ENCODE measurements around the gene LMBRD1.
A peak's percentile ranks its signal among the peaks of the same experiment; 100 is the strongest.

LMBRD1 gene

DNA sequence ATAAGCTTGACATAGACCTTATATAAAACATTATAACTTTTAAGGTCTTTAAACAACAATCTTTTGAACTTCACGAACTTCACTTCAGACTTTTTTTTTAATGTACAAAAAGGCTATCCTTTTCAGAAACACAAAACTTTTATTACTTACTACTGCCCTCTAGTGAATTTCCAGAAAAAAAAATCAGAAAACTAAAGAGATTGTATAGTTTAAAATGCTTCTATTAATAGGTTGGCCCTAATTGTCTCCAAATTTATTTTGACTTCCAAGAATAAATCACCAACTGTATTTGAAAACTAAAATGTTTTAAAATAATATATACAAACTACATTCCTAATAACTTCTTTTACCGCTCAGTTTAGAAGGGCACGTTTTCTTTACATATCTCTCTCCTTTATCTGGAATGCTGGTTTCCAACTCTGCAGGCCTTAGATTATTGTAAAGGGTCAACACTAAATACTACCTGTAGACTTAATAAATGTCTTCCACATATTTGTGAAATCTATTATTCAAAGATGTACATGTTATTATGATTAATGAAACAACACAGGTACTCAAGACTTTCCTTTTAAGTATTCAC lies 66.8 kb downstream of the LMBRD1 start:
- H3K27me3 ChIP-seq (ENCODE audit: control insufficient read depth, low read length), result no peaks in the 10 kb centered on the region
- H3F3A ChIP-seq (ENCODE audit: control insufficient read depth, insufficient read depth), result peaks cover 8% of the 10 kb centered on the region; the same call in 1 of the 2 replicates
- no peaks in the 10 kb centered on the region for H3K79me2 ChIP-seq (ENCODE audit: control insufficient read depth, low read length)
- H3K4me2 ChIP-seq (ENCODE audit: low read length), result no peak overlapping the region
- H3K36me3 ChIP-seq (ENCODE audit: control insufficient read depth, low read length), result peaks cover 7% of the 10 kb centered on the region; the same call in 1 of the 2 replicates
- no peaks in the 10 kb centered on the region; the same call in 1 of the 2 replicates for H3K9me3 ChIP-seq (ENCODE audit: control insufficient read depth, insufficient read depth, low read length)
- no peaks in the 10 kb centered on the region for H4K20me1 ChIP-seq (ENCODE audit: control insufficient read depth, insufficient read depth, low read depth, low read length)
- 0 out of 2 replicates have a peak, but pooled peaks cover 4% of the 10 kb centered on the region for H3K4me1 ChIP-seq (ENCODE audit: control insufficient read depth, low read length)
- TF ChIP-seq, protein P1, sequence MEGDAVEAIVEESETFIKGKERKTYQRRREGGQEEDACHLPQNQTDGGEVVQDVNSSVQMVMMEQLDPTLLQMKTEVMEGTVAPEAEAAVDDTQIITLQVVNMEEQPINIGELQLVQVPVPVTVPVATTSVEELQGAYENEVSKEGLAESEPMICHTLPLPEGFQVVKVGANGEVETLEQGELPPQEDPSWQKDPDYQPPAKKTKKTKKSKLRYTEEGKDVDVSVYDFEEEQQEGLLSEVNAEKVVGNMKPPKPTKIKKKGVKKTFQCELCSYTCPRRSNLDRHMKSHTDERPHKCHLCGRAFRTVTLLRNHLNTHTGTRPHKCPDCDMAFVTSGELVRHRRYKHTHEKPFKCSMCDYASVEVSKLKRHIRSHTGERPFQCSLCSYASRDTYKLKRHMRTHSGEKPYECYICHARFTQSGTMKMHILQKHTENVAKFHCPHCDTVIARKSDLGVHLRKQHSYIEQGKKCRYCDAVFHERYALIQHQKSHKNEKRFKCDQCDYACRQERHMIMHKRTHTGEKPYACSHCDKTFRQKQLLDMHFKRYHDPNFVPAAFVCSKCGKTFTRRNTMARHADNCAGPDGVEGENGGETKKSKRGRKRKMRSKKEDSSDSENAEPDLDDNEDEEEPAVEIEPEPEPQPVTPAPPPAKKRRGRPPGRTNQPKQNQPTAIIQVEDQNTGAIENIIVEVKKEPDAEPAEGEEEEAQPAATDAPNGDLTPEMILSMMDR (IDR thresholded peaks at IDR 0.05; ENCODE audit: low read depth, low read length, poor library complexity, severe bottlenecking), result peak; percentile 40
- TF ChIP-seq EZH2phosphoT487 (IDR thresholded peaks at IDR 0.05; ENCODE audit: borderline replicate concordance, low read length), result no peak
- no peaks in the 10 kb centered on the region for H3K9me2 ChIP-seq (replicated peaks; ENCODE audit: control insufficient read depth, low read length)
- no peak overlapping the region for H3K4me3 ChIP-seq (ENCODE audit: low read length)
- H3K27ac ChIP-seq (ENCODE audit: low read depth, low read length), result no peak overlapping the region

DNA sequence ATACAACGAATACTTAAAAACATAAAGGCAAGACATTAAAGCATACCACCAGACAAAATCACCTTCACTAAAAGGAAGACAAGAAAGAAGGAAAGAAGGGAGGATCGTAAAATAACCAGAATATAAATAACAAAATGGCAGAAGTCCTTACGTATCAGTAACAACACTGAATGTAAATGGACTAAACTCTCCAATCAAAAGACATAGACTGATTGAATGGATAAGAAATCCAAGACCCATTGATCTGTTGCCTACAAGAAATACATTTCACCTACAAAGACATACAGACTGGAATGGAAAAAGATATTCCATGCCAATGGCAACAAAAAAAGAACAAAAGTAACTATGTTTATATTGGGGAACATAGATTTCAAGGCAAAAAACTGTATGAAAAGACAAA lies 74.1 kb downstream of the LMBRD1 start:
- Histone ChIP-seq H3K27ac (ENCODE audit: low read depth, low read length) (no peak overlapping the region), H3K9me3 (ENCODE audit: control insufficient read depth, insufficient read depth, low read length) (peaks cover 2% of the 10 kb centered on the region; the same call in 1 of the 2 replicates), H3K4me1 (ENCODE audit: control insufficient read depth, low read length) (no peaks in the 10 kb centered on the region), H4K20me1 (ENCODE audit: control insufficient read depth, insufficient read depth, low read depth, low read length) (no peaks in the 10 kb centered on the region), H3K36me3 (ENCODE audit: control insufficient read depth, low read length) (peaks cover 33% of the 10 kb centered on the region), H3F3A (ENCODE audit: control insufficient read depth, insufficient read depth) (no peaks in the 10 kb centered on the region), H3K4me3 (ENCODE audit: low read length) (no peak overlapping the region), H3K79me2 (ENCODE audit: control insufficient read depth, low read length) (no peaks in the 10 kb centered on the region), H3K4me2 (ENCODE audit: low read length) (no peak overlapping the region), H3K9me2 (replicated peaks; ENCODE audit: control insufficient read depth, low read length) (no peaks in the 10 kb centered on the region), H3K27me3 (ENCODE audit: control insufficient read depth, low read length) (no peaks in the 10 kb centered on the region)
- TF ChIP-seq, protein P1 (IDR thresholded peaks at IDR 0.05; ENCODE audit: low read depth, low read length, poor library complexity, severe bottlenecking), result no peak
- TF ChIP-seq EZH2phosphoT487 (IDR thresholded peaks at IDR 0.05; ENCODE audit: borderline replicate concordance, low read length), result no peak

DNA sequence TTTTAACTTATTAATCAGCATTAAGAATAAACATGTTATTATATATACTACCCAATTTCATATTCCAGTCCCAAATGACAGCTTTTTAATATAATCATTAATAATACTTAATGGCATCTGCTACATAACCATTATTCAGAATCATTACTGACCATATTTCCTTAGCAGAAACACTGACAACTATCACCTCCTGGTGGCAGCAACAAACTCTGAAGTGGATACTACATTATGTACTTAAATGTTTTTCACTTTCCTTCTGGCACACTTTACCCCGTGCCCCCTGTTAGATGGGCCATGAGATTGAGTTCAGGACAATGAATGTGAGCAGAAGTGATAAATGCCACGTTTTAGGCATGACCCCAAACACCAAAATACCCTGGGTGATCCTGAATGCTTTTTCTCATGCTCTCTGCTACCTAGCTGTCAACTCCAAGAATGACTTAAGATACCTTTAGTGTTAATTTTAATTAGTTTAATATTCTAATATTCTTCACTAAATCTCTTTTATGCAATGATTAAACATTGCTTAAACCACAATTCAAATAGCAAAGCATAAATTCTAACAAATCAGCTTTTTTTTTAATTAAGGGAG lies 77.1 kb downstream of the LMBRD1 start:
- no peaks in the 10 kb centered on the region for H3F3A ChIP-seq (ENCODE audit: control insufficient read depth, insufficient read depth)
- H3K27ac ChIP-seq (ENCODE audit: low read depth, low read length), result no peak overlapping the region
- no peak overlapping the region for H3K4me2 ChIP-seq (ENCODE audit: low read length)
- H4K20me1 ChIP-seq (ENCODE audit: control insufficient read depth, insufficient read depth, low read depth, low read length), result no peaks in the 10 kb centered on the region
- H3K36me3 ChIP-seq (ENCODE audit: control insufficient read depth, low read length), result peaks cover 32% of the 10 kb centered on the region
- no peaks in the 10 kb centered on the region for H3K9me2 ChIP-seq (replicated peaks; ENCODE audit: control insufficient read depth, low read length)
- no peak overlapping the region for H3K4me3 ChIP-seq (ENCODE audit: low read length)
- no peaks in the 10 kb centered on the region for H3K79me2 ChIP-seq (ENCODE audit: control insufficient read depth, low read length)
- TF ChIP-seq EZH2phosphoT487 (IDR thresholded peaks at IDR 0.05; ENCODE audit: borderline replicate concordance, low read length), result no peak
- TF ChIP-seq, protein P1 (IDR thresholded peaks at IDR 0.05; ENCODE audit: low read depth, low read length, poor library complexity, severe bottlenecking), result peak; percentile 33
- H3K27me3 ChIP-seq (ENCODE audit: control insufficient read depth, low read length), result no peaks in the 10 kb centered on the region
- 0 out of 2 replicates have a peak, but pooled peaks cover 2% of the 10 kb centered on the region for H3K9me3 ChIP-seq (ENCODE audit: control insufficient read depth, insufficient read depth, low read length)
- H3K4me1 ChIP-seq (ENCODE audit: control insufficient read depth, low read length), result no peaks in the 10 kb centered on the region

All from DOHH2 (cell line).